HepG2 (cell line): ENCODE results near the gene CABLES2. TPM values are rescaled to one million over a fixed set of nuclear protein-coding genes. Genes with fewer than 3 reads are reported as not detected.

Experiments used
- AGO2 ChIP-seq: fragments of 200-400 bp; formaldehyde crosslinking; optimal IDR thresholded peaks from 2 replicates; pipeline ENCODE3; 2017; ENCODE audit warnings: mild to moderate bottlenecking, low read depth, low read length, moderate library complexity
- FOSL1 ChIP-seq: sonication (generic); formaldehyde crosslinking; IDR thresholded peaks from 2 replicates; pipeline ENCODE4 v1.9.0; 2021; ENCODE audit warnings: missing genetic modification reagents, borderline replicate concordance
- FOXA3 ChIP-seq: IDR thresholded peaks from 2 replicates; pipeline ENCODE4 v1.6.1; 2016; ENCODE audit warnings: missing genetic modification reagents, missing compliant biosample characterization
- GZF1 ChIP-seq: sonication (generic); formaldehyde crosslinking; IDR thresholded peaks from 2 replicates; pipeline ENCODE4 v1.5.1; 2020; ENCODE audit warnings: mild to moderate bottlenecking, missing genetic modification reagents
- HMG20A ChIP-seq: IDR thresholded peaks from 2 replicates; pipeline ENCODE4 v1.6.1; 2016; ENCODE audit warnings: borderline replicate concordance
- HMG20B ChIP-seq: conservative IDR thresholded peaks from 2 replicates; pipeline ENCODE4 v1.6.1; 2016; ENCODE audit warnings: missing genetic modification reagents, missing compliant biosample characterization
- MATR3 ChIP-seq: sonication (generic); formaldehyde crosslinking; IDR thresholded peaks from 2 replicates; pipeline ENCODE4 v1.4.0; 2020; ENCODE audit warnings: missing genetic modification reagents
- NFATC3 ChIP-seq: sonication (generic); formaldehyde crosslinking; IDR thresholded peaks from 2 replicates; pipeline ENCODE4 v1.5.1; 2020; ENCODE audit warnings: mild to moderate bottlenecking, missing genetic modification reagents
- PITX1 ChIP-seq: sonication (generic); formaldehyde crosslinking; IDR thresholded peaks from 2 replicates; pipeline ENCODE4 v1.5.1; 2020; ENCODE audit warnings: mild to moderate bottlenecking, missing genetic modification reagents
- POLR2A ChIP-seq, 2 experiments: IDR thresholded peaks; 2 replicates each; pipeline ENCODE4 v1.6.1; 2011; ENCODE audit warnings: low read depth in 2 of 2, low read length in 2 of 2, mild to moderate bottlenecking in 1 of 2, moderate library complexity in 1 of 2; ENCODE audit not compliant: insufficient read depth in 1 of 2
- RARA ChIP-seq: IDR thresholded peaks from 2 replicates; pipeline ENCODE4 v1.6.1; 2016; ENCODE audit warnings: missing genetic modification reagents, missing compliant biosample characterization
- SYNCRIP ChIP-seq: fragments of 200-400 bp; formaldehyde crosslinking; IDR thresholded peaks from 2 replicates; pipeline ENCODE4 v1.6.1; 2018; ENCODE audit warnings: mild to moderate bottlenecking, low read depth, low read length; ENCODE audit not compliant: insufficient read depth
- TBX2 ChIP-seq: sonication (generic); formaldehyde crosslinking; IDR thresholded peaks from 2 replicates; pipeline ENCODE4 v1.5.0; 2020; ENCODE audit warnings: missing genetic modification reagents, mild to moderate bottlenecking, borderline replicate concordance
- THAP11 ChIP-seq: IDR thresholded peaks from 2 replicates; pipeline ENCODE4 v1.6.1; 2016; ENCODE audit warnings: missing biosample characterization, missing genetic modification reagents
- XRCC5 ChIP-seq: fragments of 200-400 bp; formaldehyde crosslinking; optimal IDR thresholded peaks from 2 replicates; pipeline ENCODE3; 2017; ENCODE audit warnings: mild to moderate bottlenecking, low read length
- ZFX ChIP-seq: sonication (generic); formaldehyde crosslinking; IDR thresholded peaks from 2 replicates; pipeline ENCODE4 v1.4.0; 2020; ENCODE audit warnings: mild to moderate bottlenecking, low read depth, missing genetic modification reagents, moderate library complexity
- ZFY ChIP-seq: sonication (generic); formaldehyde crosslinking; IDR thresholded peaks from 2 replicates; pipeline ENCODE4 v1.4.0; 2020; ENCODE audit warnings: missing genetic modification reagents
- ZNF251 ChIP-seq: sonication (generic); formaldehyde crosslinking; IDR thresholded peaks from 2 replicates; pipeline ENCODE4 v1.9.0; 2021; ENCODE audit warnings: mild to moderate bottlenecking, missing genetic modification reagents
- ZNF605 ChIP-seq: sonication (generic); formaldehyde crosslinking; IDR thresholded peaks from 2 replicates; pipeline ENCODE4 v1.8.0; 2022; ENCODE audit warnings: mild to moderate bottlenecking, missing genetic modification reagents
- polyA plus RNA-seq, 8 experiments: library from polyadenylated mRNA; depleted of rRNA in 3 of 8; stranded (reverse) in 7 of 8; unstranded in 1 of 8; fragments of >200 nt; fragmentation: Illumina TruSeq in 4 of 8; extraction: Trizol in 4 of 8; gene quantifications; 2 replicates each; pipeline versions ENCODE4 v1.2.1 to v1.2.3, GENCODE V29; 2011 to 2016; ENCODE audit warnings: low read depth in 4 of 8, missing spikeins in 1 of 8, mixed read lengths in 1 of 8; ENCODE audit not compliant: insufficient read depth in 1 of 8
- total RNA-seq, 5 experiments: library from RNA; depleted of rRNA; stranded (reverse); fragments of >200 nt; fragmentation: Illumina TruSeq; extraction: Trizol; gene quantifications; 2 replicates each; pipeline ENCODE4 v1.2.3, GENCODE V29; 2016; ENCODE audit warnings: low read depth in 1 of 5
- TF ChIP-seq, protein P1 (sequence below): sonication (generic); formaldehyde crosslinking; IDR thresholded peaks from 2 replicates; pipeline ENCODE4 v1.4.0; 2020; ENCODE audit warnings: missing genetic modification reagents, borderline replicate concordance
- TF ChIP-seq, protein P2 (sequence below): sonication (generic); formaldehyde crosslinking; IDR thresholded peaks from 2 replicates; pipeline ENCODE4 v1.4.0; 2020; ENCODE audit warnings: missing genetic modification reagents, low read depth, mild to moderate bottlenecking, borderline replicate concordance
- TF ChIP-seq, protein P3 (sequence below): sonication (generic); formaldehyde crosslinking; IDR thresholded peaks from 2 replicates; pipeline ENCODE4 v1.4.0; 2020; ENCODE audit warnings: missing genetic modification reagents, borderline replicate concordance
- TF ChIP-seq, protein P4 (sequence below): sonication (generic); formaldehyde crosslinking; IDR thresholded peaks from 2 replicates; pipeline ENCODE4 v1.8.1; 2023; ENCODE audit warnings: mild to moderate bottlenecking, inconsistent platforms, moderate library complexity, missing genetic modification reagents, borderline replicate concordance
- TF ChIP-seq, protein P5 (sequence below): sonication (generic); formaldehyde crosslinking; IDR thresholded peaks from 2 replicates; pipeline ENCODE4 v1.8.1; 2023; ENCODE audit warnings: mild to moderate bottlenecking, moderate library complexity, missing genetic modification reagents

CABLES2 gene
- total and polyA plus RNA-seq, 2 of the 13 experiments (the other 11 are each of a cell fraction or from before 2014, with no cell fraction given): 5.2 to 9.7 TPM

DNA sequence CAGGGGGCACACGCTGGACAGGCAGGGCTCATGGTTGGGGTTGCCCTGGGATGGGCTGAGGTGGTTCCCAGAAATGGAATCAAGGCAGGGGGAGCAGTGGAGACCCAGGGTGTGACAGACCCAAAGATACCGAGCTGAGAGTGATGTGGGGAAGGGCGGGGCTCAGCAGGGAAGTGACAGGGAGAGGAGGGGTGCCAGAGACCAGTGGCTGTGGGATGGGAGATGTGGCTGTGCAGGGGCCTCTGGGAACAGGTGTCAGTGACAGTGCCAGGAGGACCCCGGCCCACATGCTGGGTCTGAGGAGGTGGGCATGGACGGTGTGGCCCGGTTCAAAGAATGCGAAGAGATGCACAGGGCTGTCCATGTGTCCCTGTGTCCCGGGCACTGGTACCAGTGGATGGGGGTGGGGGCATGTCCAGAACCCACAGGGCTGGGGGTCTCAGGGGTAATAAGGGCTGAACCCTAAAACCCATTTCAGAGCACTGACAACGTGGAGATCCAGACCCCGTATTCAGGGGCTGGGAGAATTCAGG lies 1.0 kb downstream of the CABLES2 start (continued):
- TF ChIP-seq, protein P1, sequence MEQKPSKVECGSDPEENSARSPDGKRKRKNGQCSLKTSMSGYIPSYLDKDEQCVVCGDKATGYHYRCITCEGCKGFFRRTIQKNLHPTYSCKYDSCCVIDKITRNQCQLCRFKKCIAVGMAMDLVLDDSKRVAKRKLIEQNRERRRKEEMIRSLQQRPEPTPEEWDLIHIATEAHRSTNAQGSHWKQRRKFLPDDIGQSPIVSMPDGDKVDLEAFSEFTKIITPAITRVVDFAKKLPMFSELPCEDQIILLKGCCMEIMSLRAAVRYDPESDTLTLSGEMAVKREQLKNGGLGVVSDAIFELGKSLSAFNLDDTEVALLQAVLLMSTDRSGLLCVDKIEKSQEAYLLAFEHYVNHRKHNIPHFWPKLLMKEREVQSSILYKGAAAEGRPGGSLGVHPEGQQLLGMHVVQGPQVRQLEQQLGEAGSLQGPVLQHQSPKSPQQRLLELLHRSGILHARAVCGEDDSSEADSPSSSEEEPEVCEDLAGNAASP (CRISPR knock-in tag): no peak
- TF ChIP-seq ZFY (CRISPR knock-in tag) (no peak), SYNCRIP (no peak), POLR2A (IDR thresholded peaks at IDR 0.05; ENCODE audit: insufficient read depth in 1 of 2, low read depth in 2 of 2, low read length in 2 of 2) (no peak), RARA (CRISPR knock-in tag) (no peak), HMG20B (CRISPR knock-in tag) (no peak), FOSL1 (CRISPR knock-in tag) (0 out of 2 replicates have a peak, but pooled peaks have one; percentile 0), AGO2 (no peak), THAP11 (CRISPR knock-in tag) (no peak), ZNF251 (CRISPR knock-in tag) (0 out of 2 replicates have a peak, but pooled peaks have one; percentile 2), XRCC5 (no peak), ZFX (CRISPR knock-in tag) (no peak), NFATC3 (CRISPR knock-in tag) (no peak), ZNF605 (CRISPR knock-in tag) (no peak), HMG20A (CRISPR knock-in tag) (no peak), GZF1 (CRISPR knock-in tag) (no peak), PITX1 (0 out of 2 replicates have a peak, but pooled peaks have one; percentile 8), TBX2 (CRISPR knock-in tag) (no peak), MATR3 (no peak), FOXA3 (CRISPR knock-in tag) (no peak)
- TF ChIP-seq, protein P2, sequence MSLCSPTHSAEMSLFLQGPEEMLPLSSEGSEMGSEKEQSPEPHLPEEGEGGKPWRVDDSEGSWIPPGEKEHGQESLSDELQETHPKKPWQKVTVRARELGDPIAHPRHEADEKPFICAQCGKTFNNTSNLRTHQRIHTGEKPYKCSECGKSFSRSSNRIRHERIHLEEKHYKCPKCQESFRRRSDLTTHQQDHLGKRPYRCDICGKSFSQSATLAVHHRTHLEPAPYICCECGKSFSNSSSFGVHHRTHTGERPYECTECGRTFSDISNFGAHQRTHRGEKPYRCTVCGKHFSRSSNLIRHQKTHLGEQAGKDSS (CRISPR knock-in tag): no peak
- TF ChIP-seq, protein P3, sequence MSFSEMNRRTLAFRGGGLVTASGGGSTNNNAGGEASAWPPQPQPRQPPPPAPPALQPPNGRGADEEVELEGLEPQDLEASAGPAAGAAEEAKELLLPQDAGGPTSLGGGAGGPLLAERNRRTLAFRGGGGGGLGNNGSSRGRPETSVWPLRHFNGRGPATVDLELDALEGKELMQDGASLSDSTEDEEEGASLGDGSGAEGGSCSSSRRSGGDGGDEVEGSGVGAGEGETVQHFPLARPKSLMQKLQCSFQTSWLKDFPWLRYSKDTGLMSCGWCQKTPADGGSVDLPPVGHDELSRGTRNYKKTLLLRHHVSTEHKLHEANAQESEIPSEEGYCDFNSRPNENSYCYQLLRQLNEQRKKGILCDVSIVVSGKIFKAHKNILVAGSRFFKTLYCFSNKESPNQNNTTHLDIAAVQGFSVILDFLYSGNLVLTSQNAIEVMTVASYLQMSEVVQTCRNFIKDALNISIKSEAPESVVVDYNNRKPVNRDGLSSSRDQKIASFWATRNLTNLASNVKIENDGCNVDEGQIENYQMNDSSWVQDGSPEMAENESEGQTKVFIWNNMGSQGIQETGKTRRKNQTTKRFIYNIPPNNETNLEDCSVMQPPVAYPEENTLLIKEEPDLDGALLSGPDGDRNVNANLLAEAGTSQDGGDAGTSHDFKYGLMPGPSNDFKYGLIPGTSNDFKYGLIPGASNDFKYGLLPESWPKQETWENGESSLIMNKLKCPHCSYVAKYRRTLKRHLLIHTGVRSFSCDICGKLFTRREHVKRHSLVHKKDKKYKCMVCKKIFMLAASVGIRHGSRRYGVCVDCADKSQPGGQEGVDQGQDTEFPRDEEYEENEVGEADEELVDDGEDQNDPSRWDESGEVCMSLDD (CRISPR knock-in tag): no peak
- TF ChIP-seq, protein P4, sequence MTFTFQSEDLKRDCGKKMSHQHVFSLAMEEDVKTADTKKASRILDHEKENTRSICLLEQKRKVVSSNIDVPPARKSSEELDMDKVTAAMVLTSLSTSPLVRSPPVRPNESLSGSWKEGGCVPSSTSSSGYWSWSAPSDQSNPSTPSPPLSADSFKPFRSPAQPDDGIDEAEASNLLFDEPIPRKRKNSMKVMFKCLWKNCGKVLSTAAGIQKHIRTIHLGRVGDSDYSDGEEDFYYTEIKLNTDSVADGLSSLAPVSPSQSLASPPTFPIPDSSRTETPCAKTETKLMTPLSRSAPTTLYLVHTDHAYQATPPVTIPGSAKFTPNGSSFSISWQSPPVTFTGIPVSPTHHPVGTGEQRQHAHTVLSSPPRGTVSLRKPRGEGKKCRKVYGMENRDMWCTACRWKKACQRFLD (CRISPR knock-in tag): no peak
- TF ChIP-seq, protein P5, sequence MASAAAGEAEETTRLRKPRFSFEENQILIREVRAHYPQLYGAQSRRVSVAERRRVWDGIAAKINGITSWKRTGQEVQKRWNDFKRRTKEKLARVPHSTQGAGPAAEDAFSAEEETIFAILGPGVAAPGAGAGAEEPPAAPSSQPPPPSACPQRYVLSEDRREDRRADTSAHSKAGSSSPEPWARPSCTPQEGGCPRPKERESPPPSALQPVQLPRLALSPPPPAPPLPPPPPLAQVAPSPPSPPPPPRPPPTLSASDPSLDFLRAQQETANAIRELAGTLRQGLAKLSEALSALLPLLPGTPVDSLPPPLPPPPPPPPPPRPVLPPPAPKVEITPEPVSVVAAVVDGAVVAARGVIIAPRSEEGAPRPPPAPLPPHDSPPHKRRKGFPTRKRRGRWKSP (CRISPR knock-in tag): no peak
